Body of pancreas (tissue), 4 donors: Measurements from ENCODE around the gene CDH10. TPM values are rescaled to one million over a fixed set of nuclear protein-coding genes. Genes with fewer than 3 reads are reported as not detected.
A peak's percentile ranks its signal among the peaks of the same experiment; 100 is the strongest.

Experiments used
- ATAC-seq: fragments of 150-250 bp; one replicate; pipeline ENCODE4 v1.9.1; 2016
- DNase-seq, 4 donors: peaks; one replicate each; pipeline ENCODE4 v3.0.0-alpha.2; 2019
- H3K27ac ChIP-seq, 4 donors: fragments of 200-600 bp; sonication (generic); 1 replicate in 3 of 4; 2 replicates in 1 of 4; pipeline versions ENCODE4 v1.5.1 to v1.6.1; 2016 to 2019; ENCODE audit warnings: mild to moderate bottlenecking in 1 of 4, mixed read lengths in 1 of 4, moderate library complexity in 1 of 4
- H3K27me3 ChIP-seq, 2 donors: fragments of 200-600 bp; sonication (generic); one replicate each; pipeline ENCODE4 v1.6.0; 2016; ENCODE audit warnings: mild to moderate bottlenecking in 1 of 2
- H3K36me3 ChIP-seq, 2 donors: fragments of 200-600 bp; sonication (generic); replicated peaks in 1 of 2; 2 replicates each; pipeline ENCODE4 v1.5.1; 2016; ENCODE audit warnings: low read depth in 2 of 2; ENCODE audit not compliant: insufficient read depth in 1 of 2
- H3K4me1 ChIP-seq: fragments of 200-600 bp; sonication (generic); one replicate; pipeline ENCODE4 v1.6.0; 2016
- H3K4me3 ChIP-seq, 2 donors: fragments of 200-600 bp; sonication (generic); 1 replicate in 1 of 2; 2 replicates in 1 of 2; pipeline ENCODE4 v1.5.1; 2016 to 2019
- H3K9me3 ChIP-seq, 3 donors: fragments of 200-600 bp; sonication (generic); 1 replicate in 2 of 3; 2 replicates in 1 of 3; pipeline ENCODE4 v1.5.1; 2016
- POLR2A ChIP-seq, 3 donors: fragments of 450-650 bp; IDR thresholded peaks; one replicate each; pipeline ENCODE4 v1.6.1; 2016; ENCODE audit warnings: antibody characterized with exemption in 3 of 3, mild to moderate bottlenecking in 2 of 3
- WGBS, 2 donors: methylation state at CpG; one replicate each; pipeline ENCODE4 v1.1.5; 2017; 5-methylcytosine and 5-hydroxymethylcytosine counted together
- intact Hi-C: fragments of 100-400 bp; cut with DNase I; formaldehyde crosslinking; loops from one replicate; pipeline ENCODE4 v1.15.1; 2023
- total RNA-seq, 2 donors: library from RNA; depleted of rRNA; stranded (reverse); fragments of >200 nt; gene quantifications; one replicate each; pipeline ENCODE4 v1.1.0, GENCODE V29; 2016
- TF ChIP-seq, protein P1 (sequence below), 7 experiments: fragments of 450-650 bp in 4 of 7; fragments of 200-600 bp in 3 of 7; sonication (generic) in 3 of 7; IDR thresholded peaks; one replicate each; pipeline ENCODE4 v1.5.1; 2016 to 2019; ENCODE audit warnings: antibody characterized with exemption in 7 of 7

CDH10 gene
- total RNA-seq, 2 donors from 2014 or later: 0.26 TPM; not detected in 1

GRCh38 chr5:24643156-24643555 lies 1.6 kb downstream of the CDH10 start:
- intact Hi-C loops: no loop called here
- Histone ChIP-seq H3K4me1 (no peaks in the 10 kb centered on the region), H3K9me3 (no peaks in the 10 kb centered on the region), H3K4me3 (no peak overlapping the region), H3K27ac (no peak overlapping the region), H3K36me3 (no peaks in the 10 kb centered on the region), H3K27me3 (peaks cover 0 to 2% of the 10 kb centered on the region in 2 donors)
- ATAC-seq: no peak
- no peak for DNase-seq
- 17 to 21% methylated on average over 5 of the region's 5 CpGs for WGBS, 2 donors
- TF ChIP-seq POLR2A (IDR thresholded peaks at IDR 0.05): no peak
- TF ChIP-seq, protein P1, sequence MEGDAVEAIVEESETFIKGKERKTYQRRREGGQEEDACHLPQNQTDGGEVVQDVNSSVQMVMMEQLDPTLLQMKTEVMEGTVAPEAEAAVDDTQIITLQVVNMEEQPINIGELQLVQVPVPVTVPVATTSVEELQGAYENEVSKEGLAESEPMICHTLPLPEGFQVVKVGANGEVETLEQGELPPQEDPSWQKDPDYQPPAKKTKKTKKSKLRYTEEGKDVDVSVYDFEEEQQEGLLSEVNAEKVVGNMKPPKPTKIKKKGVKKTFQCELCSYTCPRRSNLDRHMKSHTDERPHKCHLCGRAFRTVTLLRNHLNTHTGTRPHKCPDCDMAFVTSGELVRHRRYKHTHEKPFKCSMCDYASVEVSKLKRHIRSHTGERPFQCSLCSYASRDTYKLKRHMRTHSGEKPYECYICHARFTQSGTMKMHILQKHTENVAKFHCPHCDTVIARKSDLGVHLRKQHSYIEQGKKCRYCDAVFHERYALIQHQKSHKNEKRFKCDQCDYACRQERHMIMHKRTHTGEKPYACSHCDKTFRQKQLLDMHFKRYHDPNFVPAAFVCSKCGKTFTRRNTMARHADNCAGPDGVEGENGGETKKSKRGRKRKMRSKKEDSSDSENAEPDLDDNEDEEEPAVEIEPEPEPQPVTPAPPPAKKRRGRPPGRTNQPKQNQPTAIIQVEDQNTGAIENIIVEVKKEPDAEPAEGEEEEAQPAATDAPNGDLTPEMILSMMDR (IDR thresholded peaks at IDR 0.05): no peak

GRCh38 chr5:24642022-24642421 lies 2.8 kb downstream of the CDH10 start:
- Histone ChIP-seq H3K4me3 (no peak overlapping the region), H3K27ac (no peak overlapping the region), H3K4me1 (no peaks in the 10 kb centered on the region), H3K36me3 (no peaks in the 10 kb centered on the region), H3K27me3 (peaks cover 0 to 2% of the 10 kb centered on the region in 2 donors), H3K9me3 (no peaks in the 10 kb centered on the region)
- intact Hi-C loops: no loop called here
- peak in 2 of 4 donors; percentile 6 to 7 for DNase-seq
- peak; percentile 47 for ATAC-seq
- no peak for TF ChIP-seq POLR2A (IDR thresholded peaks at IDR 0.05)
- TF ChIP-seq, protein P1 (IDR thresholded peaks at IDR 0.05): peak in 6 of 7 experiments; percentile 21 to 53 (median 40)
- 0% methylated on average over 1 of the region's 1 CpG for WGBS, 2 donors

DNA sequence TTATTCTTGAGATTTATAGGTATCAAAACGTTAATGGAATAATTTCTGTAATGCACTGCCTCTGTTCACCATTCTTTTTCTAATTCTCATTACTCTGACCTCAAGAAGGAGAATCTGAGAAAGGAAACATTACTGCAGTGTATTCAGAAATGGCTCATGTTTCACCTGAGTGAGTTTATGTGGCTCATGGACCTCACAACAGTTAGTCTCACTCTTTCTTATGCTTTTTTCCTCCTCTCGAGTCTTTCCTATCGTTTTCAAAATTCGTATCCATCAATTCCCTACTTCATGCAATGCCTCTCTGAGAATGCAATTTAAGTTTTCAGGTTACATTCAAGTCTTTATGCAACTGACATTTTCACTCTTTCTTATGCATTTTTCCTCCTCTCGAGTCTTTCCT lies 9.6 kb downstream of the CDH10 start:
- intact Hi-C loops: no loop called here
- 32 to 33% methylated on average over 5 of the region's 5 CpGs for WGBS, 2 donors
- TF ChIP-seq, protein P1 (IDR thresholded peaks at IDR 0.05): no peak
- TF ChIP-seq POLR2A (IDR thresholded peaks at IDR 0.05): no peak

DNA sequence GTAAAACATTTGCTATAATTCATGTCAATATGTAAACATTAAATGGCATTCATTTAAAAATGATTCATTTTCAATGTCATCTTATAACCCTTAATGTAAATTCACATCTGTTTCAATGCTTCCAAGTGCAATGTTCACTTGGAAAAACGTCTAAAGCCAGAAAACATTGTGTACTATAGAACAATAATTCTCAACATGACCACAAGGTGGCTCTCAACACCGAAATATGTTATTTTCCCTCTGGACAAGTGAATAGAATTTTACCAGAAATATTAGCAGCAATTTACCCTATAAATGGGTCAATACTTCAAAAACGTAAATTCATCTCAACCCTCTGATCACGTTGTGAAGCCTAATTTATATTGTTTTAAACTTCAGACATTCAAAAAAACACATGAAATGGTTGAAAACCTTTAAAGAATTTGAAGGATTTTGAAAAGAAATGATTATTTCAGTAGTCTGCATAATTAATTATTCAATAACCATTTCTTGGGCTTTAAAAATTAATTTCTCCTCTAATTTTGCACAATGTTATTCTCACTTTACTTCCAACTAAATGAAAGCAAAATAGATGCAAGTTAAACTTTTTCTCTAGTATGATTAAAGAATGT lies 11.0 kb downstream of the CDH10 start:
- 0% methylated on average over 4 of the region's 4 CpGs for WGBS, 2 donors
- TF ChIP-seq POLR2A (IDR thresholded peaks at IDR 0.05): no peak
- TF ChIP-seq, protein P1 (IDR thresholded peaks at IDR 0.05): peak in 6 of 7 experiments; percentile 41 to 60 (median 57)
- no peak overlapping the region for H3K27ac ChIP-seq
- DNase-seq (peak in 1 of 4 donors; percentile 12), ATAC-seq (no peak)
- no peaks in the 10 kb centered on the region for H3K4me1 ChIP-seq
- H3K4me3 ChIP-seq: no peak overlapping the region
- H3K27me3 ChIP-seq: no peaks in the 10 kb centered on the region
- intact Hi-C loops: no loop called here
- no peaks in the 10 kb centered on the region for H3K9me3 ChIP-seq
- H3K36me3 ChIP-seq: no peaks in the 10 kb centered on the region

More for the DNA sequence above, 9.6 kb downstream of the CDH10 start:
- Histone ChIP-seq H3K4me1 (no peaks in the 10 kb centered on the region), H3K4me3 (no peak overlapping the region), H3K27me3 (no peaks in the 10 kb centered on the region), H3K36me3 (no peaks in the 10 kb centered on the region), H3K9me3 (no peaks in the 10 kb centered on the region), H3K27ac (no peak overlapping the region)
- no peak for DNase-seq
- no peak for ATAC-seq

GRCh38 chr5:24632353-24632752 lies 12.4 kb downstream of the CDH10 start:
- no peak for DNase-seq
- TF ChIP-seq, protein P1 (IDR thresholded peaks at IDR 0.05): no peak
- TF ChIP-seq POLR2A (IDR thresholded peaks at IDR 0.05): no peak
- no peaks in the 10 kb centered on the region for H3K36me3 ChIP-seq
- no peak for ATAC-seq
- no peaks in the 10 kb centered on the region for H3K9me3 ChIP-seq
- no peaks in the 10 kb centered on the region for H3K27me3 ChIP-seq
- H3K27ac ChIP-seq: no peak overlapping the region
- H3K4me3 ChIP-seq: no peak overlapping the region
- no peaks in the 10 kb centered on the region for H3K4me1 ChIP-seq
- intact Hi-C loops: no loop called here
